Right atrium auricular region (tissue), 2 donors: ENCODE results near the gene PKD2L2. TPM values are rescaled to one million over a fixed set of nuclear protein-coding genes. Genes with fewer than 3 reads are reported as not detected.

Source experiments
- DNase-seq: peaks from one replicate; pipeline ENCODE4 v3.0.0-alpha.2; 2019; ENCODE audit warnings: low spot score
- H3K27ac ChIP-seq, 2 donors: fragments of 200-600 bp; sonication (generic); 1 replicate in 1 of 2; 2 replicates in 1 of 2; pipeline ENCODE4 v1.5.1; 2016 to 2019
- H3K27me3 ChIP-seq, 2 donors: fragments of 200-600 bp; sonication (generic); one replicate each; pipeline versions ENCODE4 v1.5.1 to v1.6.0; 2017 to 2019
- H3K36me3 ChIP-seq: fragments of 200-600 bp; sonication (generic); one replicate; pipeline ENCODE4 v1.5.1; 2016
- H3K4me1 ChIP-seq, 2 donors: fragments of 200-600 bp; sonication (generic); one replicate each; pipeline versions ENCODE4 v1.5.1 to v1.6.0; 2017 to 2019
- H3K4me3 ChIP-seq, 2 donors: fragments of 200-600 bp; sonication (generic); 1 replicate in 1 of 2; 2 replicates in 1 of 2; pipeline ENCODE4 v1.5.1; 2017 to 2019; ENCODE audit warnings: mild to moderate bottlenecking in 1 of 2, moderate library complexity in 1 of 2
- H3K9me3 ChIP-seq, 2 donors: fragments of 200-600 bp; sonication (generic); one replicate each; pipeline ENCODE4 v1.5.1; 2019
- CTCF ChIP-seq, 2 donors: fragments of 200-600 bp; sonication (generic); IDR thresholded peaks; one replicate each; pipeline ENCODE4 v1.5.1; 2019; ENCODE audit warnings: antibody characterized with exemption in 2 of 2
- total RNA-seq, 2 donors: library from RNA; depleted of rRNA; stranded (reverse); fragments of >200 nt; gene quantifications; one replicate each; pipeline ENCODE4 v1.1.0, GENCODE V29; 2016

Gene PKD2L2
- total RNA-seq, 2 donors from 2014 or later = not detected

GRCh38 chr5:137914758-137915157, 25.5 kb downstream of the PKD2L2 start:
- no peaks in the 10 kb centered on the region for H3K36me3 ChIP-seq
- no peaks in the 10 kb centered on the region for H3K4me1 ChIP-seq
- H3K9me3 ChIP-seq = peaks cover 0 to 9% of the 10 kb centered on the region in 2 donors
- H3K27ac ChIP-seq = no peak overlapping the region
- H3K4me3 ChIP-seq = no peak overlapping the region
- no peak for TF ChIP-seq CTCF (IDR thresholded peaks at IDR 0.05)
- H3K27me3 ChIP-seq = no peaks in the 10 kb centered on the region
- DNase-seq = no peak

- no peak for DNase-seq
- peaks cover 0 to 9% of the 10 kb centered on the region in 2 donors for H3K9me3 ChIP-seq
- no peaks in the 10 kb centered on the region for H3K4me1 ChIP-seq
- no peak for TF ChIP-seq CTCF (IDR thresholded peaks at IDR 0.05)
- H3K4me3 ChIP-seq = no peak overlapping the region
- no peaks in the 10 kb centered on the region for H3K27me3 ChIP-seq
- no peaks in the 10 kb centered on the region for H3K36me3 ChIP-seq
- no peak overlapping the region for H3K27ac ChIP-seq
Observed at GRCh38 chr5:137916923-137917322, 27.7 kb downstream of the PKD2L2 start.

- H3K4me3 ChIP-seq = no peak overlapping the region
- no peak for DNase-seq
- H3K9me3 ChIP-seq = no peaks in the 10 kb centered on the region
- H3K27me3 ChIP-seq = no peaks in the 10 kb centered on the region
- no peak for TF ChIP-seq CTCF (IDR thresholded peaks at IDR 0.05)
- no peaks in the 10 kb centered on the region for H3K36me3 ChIP-seq
- H3K4me1 ChIP-seq = peaks cover 0 to 4% of the 10 kb centered on the region in 2 donors
- no peak overlapping the region for H3K27ac ChIP-seq
Observed at GRCh38 chr5:137921931-137922330, 32.7 kb downstream of the PKD2L2 start.

GRCh38 chr5:137923856-137924255, 34.6 kb downstream of the PKD2L2 start:
- TF ChIP-seq CTCF (IDR thresholded peaks at IDR 0.05) = no peak
- DNase-seq = no peak
- H3K9me3 ChIP-seq = no peaks in the 10 kb centered on the region
- peaks cover 0 to 4% of the 10 kb centered on the region in 2 donors for H3K4me1 ChIP-seq
- no peaks in the 10 kb centered on the region for H3K27me3 ChIP-seq
- peaks cover 12% of the 10 kb centered on the region for H3K36me3 ChIP-seq
- no peak overlapping the region for H3K4me3 ChIP-seq
- H3K27ac ChIP-seq = no peak overlapping the region

GRCh38 chr5:137932800-137933199, 43.5 kb downstream of the PKD2L2 start:
- Histone ChIP-seq H3K27me3 (no peaks in the 10 kb centered on the region), H3K9me3 (no peaks in the 10 kb centered on the region), H3K4me3 (no peak overlapping the region), H3K36me3 (peaks cover 28% of the 10 kb centered on the region), H3K27ac (no peak overlapping the region), H3K4me1 (peaks cover 0 to 19% of the 10 kb centered on the region in 2 donors)
- TF ChIP-seq CTCF (IDR thresholded peaks at IDR 0.05) = no peak
- DNase-seq = no peak

GRCh38 chr5:137933491-137933911, 44.2 kb downstream of the PKD2L2 start:
- H3K27me3 ChIP-seq = no peaks in the 10 kb centered on the region
- H3K27ac ChIP-seq = peak overlapping the region in 1 of 2 donors; percentile 15
- peaks cover 26% of the 10 kb centered on the region for H3K36me3 ChIP-seq
- TF ChIP-seq CTCF (IDR thresholded peaks at IDR 0.05) = no peak
- DNase-seq = no peak
- no peak overlapping the region for H3K4me3 ChIP-seq
- H3K4me1 ChIP-seq = peaks cover 0 to 19% of the 10 kb centered on the region in 2 donors
- H3K9me3 ChIP-seq = no peaks in the 10 kb centered on the region
